IPS-18a (cell line): ENCODE measurements around the gene ANO1.

Source experiments
- H3K27ac ChIP-seq: one replicate; pipeline ENCODE4 v1.5.1; 2013; ENCODE audit warnings: low read length
- H3K27me3 ChIP-seq: one replicate; pipeline ENCODE4 v1.6.1; 2013; ENCODE audit warnings: mild to moderate bottlenecking, low read length; ENCODE audit not compliant: control insufficient read depth, insufficient read depth
- H3K36me3 ChIP-seq: one replicate; pipeline ENCODE4 v1.6.1; 2013; ENCODE audit warnings: low read depth, low read length; ENCODE audit not compliant: control insufficient read depth
- H3K4me1 ChIP-seq: one replicate; pipeline ENCODE4 v1.6.1; 2013; ENCODE audit warnings: low read depth, low read length; ENCODE audit not compliant: control insufficient read depth
- H3K4me3 ChIP-seq: one replicate; pipeline ENCODE4 v1.5.1; 2013; ENCODE audit warnings: low read length
- H3K9ac ChIP-seq: one replicate; pipeline ENCODE4 v1.6.1; 2013; ENCODE audit warnings: mild to moderate bottlenecking, low read length, moderate library complexity
- H3K9me3 ChIP-seq: one replicate; pipeline ENCODE4 v1.6.1; 2013; ENCODE audit warnings: low read depth, low read length; ENCODE audit not compliant: control insufficient read depth

ANO1 gene

DNA sequence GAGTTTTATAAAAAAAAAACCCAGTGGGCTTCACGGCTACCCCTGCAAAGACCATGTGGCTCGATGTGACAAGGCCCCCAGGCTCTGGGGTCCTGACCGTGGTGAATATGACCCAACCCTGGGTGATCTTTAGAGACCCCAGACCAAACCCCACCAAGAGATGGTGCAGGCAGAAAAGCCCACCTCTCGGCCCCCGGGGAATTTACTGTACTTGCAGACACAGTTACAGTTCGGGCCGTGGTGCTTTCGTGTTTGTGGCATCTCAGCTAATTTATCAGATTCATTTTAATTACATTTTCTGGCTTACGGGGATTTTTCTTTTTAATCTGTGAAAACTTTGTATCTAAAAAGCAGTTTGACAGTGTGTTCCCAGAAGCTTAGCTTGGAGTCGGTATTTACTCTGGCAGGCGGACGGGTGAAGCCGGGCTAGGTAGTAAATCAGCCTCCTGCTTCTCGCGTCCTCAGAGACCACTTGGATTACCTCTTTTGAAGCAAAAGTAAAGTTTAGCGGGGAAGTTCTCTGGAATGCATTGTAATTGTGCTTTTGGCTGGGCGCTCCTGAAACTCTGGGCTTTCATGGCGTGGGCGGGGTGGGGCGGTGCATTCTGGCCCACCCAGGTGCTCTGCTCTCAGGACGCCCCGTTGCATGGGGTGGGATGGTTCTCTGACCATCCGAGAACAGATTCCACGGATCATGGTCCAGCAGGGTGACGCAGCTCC, 25.3 kb downstream of the ANO1 start:
- H3K36me3 ChIP-seq, result no peaks in the 10 kb centered on the region
- H3K9me3 ChIP-seq, result no peaks in the 10 kb centered on the region
- H3K27me3 ChIP-seq, result no peaks in the 10 kb centered on the region
- no peak overlapping the region for H3K4me3 ChIP-seq
- H3K4me1 ChIP-seq, result no peaks in the 10 kb centered on the region
- H3K27ac ChIP-seq, result no peak overlapping the region
- H3K9ac ChIP-seq, result no peak overlapping the region

DNA sequence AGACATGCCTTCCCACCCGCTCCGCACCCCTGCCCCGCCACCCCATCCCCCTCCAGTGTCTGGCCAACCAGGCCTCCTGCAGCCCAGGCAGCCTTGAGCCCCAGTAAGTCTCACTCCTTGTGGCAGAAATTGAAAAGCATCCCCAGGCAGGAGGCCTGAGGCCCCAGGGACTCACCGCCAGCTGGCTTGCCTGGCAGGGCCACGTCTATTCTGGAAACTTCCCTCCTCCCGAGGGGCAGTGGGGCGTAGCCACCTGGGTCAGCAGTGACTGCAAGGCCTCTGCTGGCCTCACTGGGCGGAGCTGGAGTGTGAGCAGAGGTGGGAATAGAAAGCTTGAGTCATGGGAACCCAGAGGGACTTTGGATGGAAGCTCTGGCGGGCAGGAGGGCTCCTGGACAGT, 26.3 kb downstream of the ANO1 start:
- Histone ChIP-seq H3K27ac (no peak overlapping the region), H3K9me3 (no peaks in the 10 kb centered on the region), H3K9ac (no peak overlapping the region), H3K36me3 (no peaks in the 10 kb centered on the region), H3K4me3 (no peak overlapping the region), H3K27me3 (no peaks in the 10 kb centered on the region), H3K4me1 (no peaks in the 10 kb centered on the region)

DNA sequence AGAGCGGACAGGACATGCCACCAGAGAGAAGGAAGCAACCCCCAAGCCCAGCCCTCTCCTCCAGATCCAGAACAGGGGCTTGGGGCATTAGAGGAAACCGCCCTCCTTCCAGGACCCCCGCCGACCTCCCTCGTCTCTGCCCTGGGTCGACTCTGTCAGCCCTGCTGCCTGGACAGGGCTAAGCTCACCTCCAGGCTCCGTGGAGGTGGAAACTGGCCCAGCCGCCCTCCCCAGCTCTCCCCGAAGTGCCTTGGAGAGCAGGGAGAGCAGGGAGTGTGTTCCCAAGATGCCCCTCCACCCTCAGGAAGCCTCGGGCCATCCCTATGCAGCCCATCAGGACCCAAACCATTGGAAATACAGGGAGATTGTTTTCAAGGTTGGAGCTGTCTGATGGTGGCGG, 26.8 kb downstream of the ANO1 start:
- H3K9ac ChIP-seq, result no peak overlapping the region
- H3K27me3 ChIP-seq, result no peaks in the 10 kb centered on the region
- H3K4me3 ChIP-seq, result no peak overlapping the region
- H3K27ac ChIP-seq, result no peak overlapping the region
- H3K4me1 ChIP-seq, result no peaks in the 10 kb centered on the region
- no peaks in the 10 kb centered on the region for H3K36me3 ChIP-seq
- H3K9me3 ChIP-seq, result no peaks in the 10 kb centered on the region

DNA sequence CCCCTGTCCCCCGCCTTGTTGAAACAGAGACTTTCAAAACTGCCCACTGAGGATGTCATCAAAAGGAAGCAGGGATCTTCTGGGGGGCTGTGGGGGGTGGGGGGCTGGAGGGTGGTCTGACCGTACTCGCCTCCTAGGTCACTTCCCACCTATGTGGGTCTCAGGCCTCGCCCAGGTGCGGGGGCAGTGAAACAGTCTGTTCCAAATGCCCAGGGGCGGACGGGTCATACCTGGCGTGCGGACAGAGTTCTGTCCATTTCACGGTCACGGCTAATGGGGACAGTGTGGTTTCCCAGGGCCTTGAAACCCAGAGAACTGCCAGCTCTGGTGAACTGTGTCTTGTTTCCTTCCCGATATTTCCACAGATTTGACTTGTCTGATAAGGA, 27.2 kb downstream of the ANO1 start:
- Histone ChIP-seq H3K4me3 (no peak overlapping the region), H3K9me3 (no peaks in the 10 kb centered on the region), H3K4me1 (no peaks in the 10 kb centered on the region), H3K9ac (no peak overlapping the region), H3K36me3 (no peaks in the 10 kb centered on the region), H3K27me3 (no peaks in the 10 kb centered on the region), H3K27ac (no peak overlapping the region)

DNA sequence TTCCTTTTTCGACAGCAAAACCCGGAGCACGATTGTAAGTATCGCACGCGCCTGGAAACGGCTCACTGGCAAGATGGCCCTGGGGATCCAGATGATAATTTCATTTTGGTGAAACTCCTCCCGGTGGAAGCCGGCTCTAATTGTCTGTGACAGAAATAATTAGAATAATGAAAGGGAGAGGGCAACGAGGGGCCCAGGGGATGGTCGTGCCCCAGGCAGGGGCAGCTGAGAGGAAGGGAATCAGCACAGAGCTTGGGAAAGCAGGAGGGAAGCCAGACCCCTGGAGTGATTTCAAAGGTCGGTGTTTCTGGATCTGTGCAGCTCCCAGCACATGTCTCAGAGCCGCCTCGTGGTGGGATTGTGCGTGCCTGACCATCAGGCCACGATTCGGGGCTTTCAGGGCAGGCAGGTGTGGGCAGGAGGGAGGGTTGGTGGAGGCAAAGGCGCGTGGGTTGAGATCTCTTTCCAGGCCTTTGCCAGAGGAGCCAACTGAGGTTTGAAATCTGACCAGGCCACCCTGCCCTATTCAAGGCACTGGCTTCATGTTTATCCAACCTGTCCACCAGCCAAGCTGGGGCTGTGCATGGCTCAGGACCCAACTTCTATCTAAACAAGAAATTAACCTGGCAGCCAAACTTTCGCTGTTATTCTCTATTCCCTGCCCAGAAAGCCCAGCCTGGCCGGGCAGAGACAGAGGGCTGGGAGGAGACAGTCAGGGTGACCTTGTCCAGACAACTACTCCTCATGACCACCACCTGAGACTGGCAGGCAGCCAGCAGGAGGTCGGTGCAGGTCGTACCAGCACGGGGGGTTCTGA, 27.8 kb downstream of the ANO1 start:
- no peak overlapping the region for H3K4me3 ChIP-seq
- H3K27ac ChIP-seq, result no peak overlapping the region
- no peaks in the 10 kb centered on the region for H3K36me3 ChIP-seq
- H3K27me3 ChIP-seq, result no peaks in the 10 kb centered on the region
- H3K9me3 ChIP-seq, result no peaks in the 10 kb centered on the region
- no peak overlapping the region for H3K9ac ChIP-seq
- no peaks in the 10 kb centered on the region for H3K4me1 ChIP-seq

DNA sequence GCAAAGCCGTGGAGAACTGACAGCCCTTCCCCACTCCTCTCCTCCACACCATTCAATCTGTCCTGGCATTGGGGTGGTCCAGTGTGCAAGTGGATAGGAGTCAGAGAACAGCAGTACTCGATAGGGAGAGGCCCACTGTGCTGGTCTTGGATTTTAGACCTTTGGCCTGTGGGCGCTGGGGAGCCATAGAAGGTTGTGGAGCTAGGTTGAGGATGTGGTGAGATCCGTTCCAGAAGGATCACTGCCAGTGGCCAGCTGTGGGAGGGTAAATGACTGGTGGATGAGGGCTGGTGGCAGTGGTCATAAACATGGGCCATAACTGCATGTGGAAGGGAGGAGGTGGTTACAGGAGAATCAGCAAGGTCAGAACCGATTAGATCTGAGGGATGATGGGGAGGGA, 28.6 kb downstream of the ANO1 start:
- no peak overlapping the region for H3K27ac ChIP-seq
- H3K4me1 ChIP-seq, result peaks cover 3% of the 10 kb centered on the region
- no peak overlapping the region for H3K4me3 ChIP-seq
- no peaks in the 10 kb centered on the region for H3K9me3 ChIP-seq
- H3K27me3 ChIP-seq, result no peaks in the 10 kb centered on the region
- H3K36me3 ChIP-seq, result no peaks in the 10 kb centered on the region
- no peak overlapping the region for H3K9ac ChIP-seq

DNA sequence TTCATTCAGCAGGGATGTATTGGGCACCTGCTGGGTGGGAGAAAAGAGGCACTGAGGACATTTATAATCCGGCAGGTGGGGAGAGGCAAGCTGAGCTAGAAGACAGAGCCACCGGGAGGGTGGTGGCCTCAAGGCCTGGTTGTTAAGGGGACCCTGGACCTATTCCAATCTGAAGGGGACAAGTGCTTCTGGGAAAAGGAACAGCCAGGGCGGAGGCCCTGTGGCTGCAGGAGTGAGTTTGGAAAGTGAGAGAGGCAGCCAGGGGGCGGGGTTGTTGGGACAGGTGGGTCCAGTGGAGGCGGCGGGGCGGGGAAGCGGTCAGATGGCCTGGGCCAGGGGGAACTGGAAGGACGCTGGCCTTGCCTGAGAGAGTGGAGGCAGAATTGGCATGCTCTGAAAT, 29.1 kb downstream of the ANO1 start:
- Histone ChIP-seq H3K36me3 (no peaks in the 10 kb centered on the region), H3K4me1 (peaks cover 5% of the 10 kb centered on the region), H3K9ac (no peak overlapping the region), H3K4me3 (no peak overlapping the region), H3K27ac (no peak overlapping the region), H3K27me3 (no peaks in the 10 kb centered on the region), H3K9me3 (no peaks in the 10 kb centered on the region)

DNA sequence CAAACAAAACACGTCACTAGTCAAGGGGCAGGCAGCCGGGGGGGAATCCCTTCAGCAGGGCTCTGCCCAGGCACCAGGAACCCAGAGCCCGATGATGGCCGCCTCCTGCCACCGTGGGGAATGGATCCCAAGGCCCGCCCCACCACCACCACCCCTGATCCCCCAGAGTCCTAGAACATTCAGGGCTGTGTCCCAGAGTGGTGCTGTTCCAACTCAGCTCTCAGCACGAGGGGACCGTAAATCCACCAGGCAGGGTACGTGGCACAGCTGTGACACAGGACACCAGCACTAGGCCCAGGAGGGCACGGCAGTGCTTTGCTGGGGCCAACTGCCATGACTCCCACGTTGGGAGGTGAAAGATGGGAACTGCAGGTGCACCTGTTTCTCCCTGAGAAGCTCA, 29.6 kb downstream of the ANO1 start:
- H3K27me3 ChIP-seq, result no peaks in the 10 kb centered on the region
- H3K4me3 ChIP-seq, result no peak overlapping the region
- peaks cover 5% of the 10 kb centered on the region for H3K4me1 ChIP-seq

DNA sequence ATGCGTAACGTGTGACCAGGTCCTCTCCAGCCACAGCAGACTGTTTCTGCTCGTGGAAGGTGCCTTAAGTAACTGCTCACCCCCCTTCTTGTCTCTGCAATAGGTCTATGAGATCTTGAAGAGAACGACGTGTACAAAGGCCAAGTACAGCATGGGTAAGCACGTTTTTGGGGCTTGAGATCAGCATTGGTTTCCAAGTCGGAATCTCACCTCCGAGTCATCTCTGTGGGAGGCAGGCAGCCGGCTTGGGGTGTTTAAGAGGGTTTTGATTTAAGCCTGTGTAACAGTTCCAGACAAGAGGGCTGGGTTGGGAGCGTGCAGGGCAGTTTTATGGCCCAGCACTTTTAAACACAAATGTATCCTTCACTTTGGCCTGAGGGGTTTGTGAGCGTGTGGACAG, 30.1 kb downstream of the ANO1 start:
- Histone ChIP-seq H3K4me1 (peaks cover 5% of the 10 kb centered on the region), H3K27ac (no peak overlapping the region), H3K4me3 (no peak overlapping the region), H3K9me3 (no peaks in the 10 kb centered on the region), H3K36me3 (no peaks in the 10 kb centered on the region), H3K9ac (no peak overlapping the region), H3K27me3 (no peaks in the 10 kb centered on the region)

More for the DNA sequence above, 29.6 kb downstream of the ANO1 start:
- H3K9me3 ChIP-seq, result no peaks in the 10 kb centered on the region
- H3K36me3 ChIP-seq, result no peaks in the 10 kb centered on the region
- H3K27ac ChIP-seq, result no peak overlapping the region
- no peak overlapping the region for H3K9ac ChIP-seq

DNA sequence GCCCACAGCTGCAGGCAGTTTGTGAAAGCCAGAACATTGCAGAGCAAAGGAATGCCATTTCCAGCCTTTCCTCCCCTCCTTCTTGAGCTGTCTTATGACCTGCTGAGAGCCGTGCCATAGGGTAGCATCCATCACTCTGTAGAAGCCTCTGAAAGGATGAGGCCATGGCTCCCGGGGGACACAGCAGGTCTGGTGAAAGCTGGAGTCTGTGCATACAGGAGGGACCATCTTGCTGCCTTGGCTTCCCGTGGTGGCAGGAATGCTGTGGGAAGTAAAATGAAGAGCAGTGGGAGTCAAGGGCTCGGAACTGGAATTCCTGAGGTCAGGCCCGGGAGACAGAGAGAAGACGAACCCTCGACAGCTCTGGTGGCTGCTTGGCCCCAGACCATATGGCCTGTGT, 30.9 kb downstream of the ANO1 start:
- H3K4me1 ChIP-seq, result peaks cover 5% of the 10 kb centered on the region
- no peak overlapping the region for H3K4me3 ChIP-seq
- H3K9ac ChIP-seq, result no peak overlapping the region
- no peaks in the 10 kb centered on the region for H3K27me3 ChIP-seq
- no peak overlapping the region for H3K27ac ChIP-seq
- H3K36me3 ChIP-seq, result no peaks in the 10 kb centered on the region
- no peaks in the 10 kb centered on the region for H3K9me3 ChIP-seq

DNA sequence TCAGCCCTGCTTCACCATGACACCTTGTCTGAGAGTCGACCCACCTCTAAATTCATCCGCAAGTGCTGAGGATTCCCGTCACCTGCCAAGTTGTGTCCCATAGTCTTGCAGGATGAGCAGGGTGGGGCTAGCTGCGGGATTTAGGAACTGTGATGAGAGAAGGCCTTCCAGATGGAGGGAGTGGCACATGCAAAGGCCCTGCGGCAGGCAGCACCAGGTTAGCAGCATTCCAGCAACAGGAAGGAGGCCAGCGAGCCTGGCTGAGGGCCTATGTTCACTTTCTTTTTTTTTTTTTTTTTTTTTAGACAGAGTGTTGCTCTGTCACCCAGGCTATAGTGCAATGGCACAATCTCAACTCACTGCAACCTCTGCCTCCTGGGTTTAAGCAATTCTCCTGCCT, 31.8 kb downstream of the ANO1 start:
- Histone ChIP-seq H3K9ac (no peak overlapping the region), H3K27ac (no peak overlapping the region), H3K36me3 (no peaks in the 10 kb centered on the region), H3K9me3 (no peaks in the 10 kb centered on the region), H3K27me3 (no peaks in the 10 kb centered on the region), H3K4me1 (peaks cover 5% of the 10 kb centered on the region), H3K4me3 (no peak overlapping the region)

DNA sequence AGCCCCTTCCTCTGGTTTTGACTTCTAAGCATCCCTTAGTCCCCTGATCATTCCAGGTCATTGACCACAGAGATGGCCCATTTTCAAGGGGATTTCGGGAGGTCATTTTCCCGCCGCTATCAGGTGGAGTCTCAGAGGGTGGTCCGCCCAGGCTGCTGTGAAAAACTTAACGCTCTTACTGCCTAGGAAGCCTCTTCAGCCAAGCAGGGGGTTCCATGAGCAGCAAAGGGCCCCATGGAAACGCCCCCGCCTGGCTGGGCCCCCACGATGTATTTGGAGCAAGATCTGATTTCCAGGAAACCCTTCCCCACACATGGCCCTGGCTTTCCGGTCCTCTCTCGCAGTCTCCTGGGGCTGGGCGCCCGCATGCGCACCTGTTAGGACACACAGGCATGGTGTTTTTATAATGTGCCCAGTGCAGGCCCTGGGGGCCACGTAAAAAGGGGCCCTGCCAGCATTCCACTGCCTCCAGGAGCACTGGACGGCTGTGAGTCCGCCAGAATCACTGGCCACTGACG, 32.5 kb downstream of the ANO1 start:
- peaks cover 5% of the 10 kb centered on the region for H3K4me1 ChIP-seq
- no peaks in the 10 kb centered on the region for H3K27me3 ChIP-seq
- H3K27ac ChIP-seq, result no peak overlapping the region
- H3K9ac ChIP-seq, result no peak overlapping the region
- no peaks in the 10 kb centered on the region for H3K9me3 ChIP-seq
- H3K36me3 ChIP-seq, result no peaks in the 10 kb centered on the region
- no peak overlapping the region for H3K4me3 ChIP-seq
